Activated naive CD8-positive, alpha-beta T cell (primary cell): ENCODE data around the gene L2HGDH.

ENCODE experiments used
- H3K27ac Mint-ChIP-seq: one replicate; pipeline ENCODE4 v1.8.0; 2021; ENCODE audit warnings: mixed read lengths
- H3K27me3 Mint-ChIP-seq: one replicate; pipeline ENCODE4 v1.8.0; 2021; ENCODE audit warnings: mixed read lengths
- H3K36me3 Mint-ChIP-seq: one replicate; pipeline ENCODE4 v1.8.0; 2021; ENCODE audit warnings: mixed read lengths
- H3K4me1 Mint-ChIP-seq: one replicate; pipeline ENCODE4 v1.8.0; 2021; ENCODE audit warnings: low read depth, mixed read lengths
- H3K4me3 Mint-ChIP-seq: one replicate; pipeline ENCODE4 v1.8.0; 2021; ENCODE audit warnings: mild to moderate bottlenecking, mixed read lengths
- H3K9me3 Mint-ChIP-seq: one replicate; pipeline ENCODE4 v1.8.0; 2021; ENCODE audit warnings: low read depth, mixed read lengths

L2HGDH gene

GRCh38 chr14:50344876-50345563 is 33.0 kb upstream of the L2HGDH start:
- no peak overlapping the region for H3K4me3 Mint-ChIP-seq
- peaks cover 28% of the 10 kb centered on the region for H3K4me1 Mint-ChIP-seq
- no peaks in the 10 kb centered on the region for H3K27me3 Mint-ChIP-seq
- peaks cover 13% of the 10 kb centered on the region for H3K36me3 Mint-ChIP-seq
- peak overlapping the region; percentile 22 for H3K27ac Mint-ChIP-seq
- no peaks in the 10 kb centered on the region for H3K9me3 Mint-ChIP-seq

GRCh38 chr14:50344116-50344775 is 32.2 kb upstream of the L2HGDH start:
- H3K27ac Mint-ChIP-seq = peak overlapping the region; percentile 89
- H3K9me3 Mint-ChIP-seq = no peaks in the 10 kb centered on the region
- peaks cover 28% of the 10 kb centered on the region for H3K4me1 Mint-ChIP-seq
- H3K27me3 Mint-ChIP-seq = no peaks in the 10 kb centered on the region
- peak overlapping the region; percentile 36 for H3K4me3 Mint-ChIP-seq
- peaks cover 13% of the 10 kb centered on the region for H3K36me3 Mint-ChIP-seq

- Mint-ChIP-seq H3K27ac (peak overlapping the region; percentile 89), H3K9me3 (no peaks in the 10 kb centered on the region), H3K36me3 (peaks cover 13% of the 10 kb centered on the region), H3K27me3 (no peaks in the 10 kb centered on the region), H3K4me1 (peaks cover 28% of the 10 kb centered on the region), H3K4me3 (no peak overlapping the region)
Measured at GRCh38 chr14:50343434-50343833, 31.4 kb upstream of the L2HGDH start.

- Mint-ChIP-seq H3K27me3 (no peaks in the 10 kb centered on the region), H3K9me3 (no peaks in the 10 kb centered on the region), H3K4me1 (peaks cover 28% of the 10 kb centered on the region), H3K4me3 (no peak overlapping the region), H3K27ac (peak overlapping the region; percentile 5), H3K36me3 (peaks cover 13% of the 10 kb centered on the region)
Measured at GRCh38 chr14:50342221-50343078, 30.4 kb upstream of the L2HGDH start.

GRCh38 chr14:50340963-50341362 is 28.9 kb upstream of the L2HGDH start:
- Mint-ChIP-seq H3K9me3 (no peaks in the 10 kb centered on the region), H3K27ac (no peak overlapping the region), H3K27me3 (no peaks in the 10 kb centered on the region), H3K4me1 (peaks cover 34% of the 10 kb centered on the region), H3K36me3 (peaks cover 12% of the 10 kb centered on the region), H3K4me3 (no peak overlapping the region)

GRCh38 chr14:50340045-50340444 is 28.0 kb upstream of the L2HGDH start:
- peak overlapping the region; percentile 8 for H3K27ac Mint-ChIP-seq
- peaks cover 40% of the 10 kb centered on the region for H3K4me1 Mint-ChIP-seq
- H3K36me3 Mint-ChIP-seq = peaks cover 8% of the 10 kb centered on the region
- no peaks in the 10 kb centered on the region for H3K9me3 Mint-ChIP-seq
- H3K27me3 Mint-ChIP-seq = no peaks in the 10 kb centered on the region
- no peak overlapping the region for H3K4me3 Mint-ChIP-seq

- Mint-ChIP-seq H3K4me3 (no peak overlapping the region), H3K36me3 (peaks cover 3% of the 10 kb centered on the region), H3K27me3 (no peaks in the 10 kb centered on the region), H3K27ac (no peak overlapping the region), H3K9me3 (no peaks in the 10 kb centered on the region), H3K4me1 (peaks cover 32% of the 10 kb centered on the region)
Measured at GRCh38 chr14:50339178-50339804, 27.3 kb upstream of the L2HGDH start.

- H3K9me3 Mint-ChIP-seq = no peaks in the 10 kb centered on the region
- no peak overlapping the region for H3K4me3 Mint-ChIP-seq
- H3K27me3 Mint-ChIP-seq = no peaks in the 10 kb centered on the region
- peaks cover 25% of the 10 kb centered on the region for H3K4me1 Mint-ChIP-seq
- H3K36me3 Mint-ChIP-seq = peaks cover 3% of the 10 kb centered on the region
- H3K27ac Mint-ChIP-seq = no peak overlapping the region
Measured at GRCh38 chr14:50338587-50338986, 26.6 kb upstream of the L2HGDH start.

- peaks cover 14% of the 10 kb centered on the region for H3K4me1 Mint-ChIP-seq
- H3K27ac Mint-ChIP-seq = peak overlapping the region; percentile 56
- no peaks in the 10 kb centered on the region for H3K27me3 Mint-ChIP-seq
- peaks cover 8% of the 10 kb centered on the region for H3K36me3 Mint-ChIP-seq
- H3K9me3 Mint-ChIP-seq = no peaks in the 10 kb centered on the region
- H3K4me3 Mint-ChIP-seq = peak overlapping the region; percentile 24
Measured at GRCh38 chr14:50335989-50336824, 24.2 kb upstream of the L2HGDH start.

- peaks cover 4% of the 10 kb centered on the region for H3K36me3 Mint-ChIP-seq
- peak overlapping the region; percentile 62 for H3K27ac Mint-ChIP-seq
- H3K27me3 Mint-ChIP-seq = no peaks in the 10 kb centered on the region
- H3K4me3 Mint-ChIP-seq = peak overlapping the region; percentile 54
- H3K4me1 Mint-ChIP-seq = peaks cover 14% of the 10 kb centered on the region
- H3K9me3 Mint-ChIP-seq = no peaks in the 10 kb centered on the region
Measured at GRCh38 chr14:50335389-50335788, 23.4 kb upstream of the L2HGDH start.

- Mint-ChIP-seq H3K27me3 (no peaks in the 10 kb centered on the region), H3K27ac (no peak overlapping the region), H3K4me3 (no peak overlapping the region), H3K4me1 (peaks cover 14% of the 10 kb centered on the region), H3K36me3 (peaks cover 4% of the 10 kb centered on the region), H3K9me3 (no peaks in the 10 kb centered on the region)
Measured at GRCh38 chr14:50334211-50334610, 22.2 kb upstream of the L2HGDH start.

- Mint-ChIP-seq H3K4me1 (peaks cover 14% of the 10 kb centered on the region), H3K36me3 (peaks cover 4% of the 10 kb centered on the region), H3K27ac (no peak overlapping the region), H3K9me3 (no peaks in the 10 kb centered on the region), H3K27me3 (no peaks in the 10 kb centered on the region), H3K4me3 (no peak overlapping the region)
Measured at GRCh38 chr14:50333014-50333509, 21.0 kb upstream of the L2HGDH start.

- Mint-ChIP-seq H3K27me3 (no peaks in the 10 kb centered on the region), H3K36me3 (peaks cover 4% of the 10 kb centered on the region), H3K4me1 (peaks cover 14% of the 10 kb centered on the region), H3K9me3 (no peaks in the 10 kb centered on the region), H3K27ac (no peak overlapping the region), H3K4me3 (no peak overlapping the region)
Measured at GRCh38 chr14:50331596-50331995, 19.6 kb upstream of the L2HGDH start.
